HepG2 (cell line): ENCODE measurements around the gene PPP1R13L. TPM values are rescaled to one million over a fixed set of nuclear protein-coding genes. Genes with fewer than 3 reads are reported as not detected.
A peak's percentile ranks its signal among the peaks of the same experiment; 100 is the strongest.

Source experiments
- ADNP ChIP-seq: sonication (generic); formaldehyde crosslinking; IDR thresholded peaks from 2 replicates; pipeline ENCODE4 v1.4.0; 2020; ENCODE audit warnings: missing genetic modification reagents
- AKAP8 ChIP-seq: sonication (generic); formaldehyde crosslinking; IDR thresholded peaks from 2 replicates; pipeline ENCODE4 v1.5.1; 2020; ENCODE audit warnings: mild to moderate bottlenecking, missing genetic modification reagents
- BRF2 ChIP-seq: sonication (generic); formaldehyde crosslinking; IDR thresholded peaks from 2 replicates; pipeline ENCODE4 v1.8.1; 2022; ENCODE audit warnings: mild to moderate bottlenecking, missing genetic modification reagents
- HMGXB4 ChIP-seq, 2 experiments: sonication (generic) in 1 of 2; formaldehyde crosslinking in 1 of 2; IDR thresholded peaks; 2 replicates each; pipeline versions ENCODE4 v1.4.0 to v1.6.1; 2018 to 2020; ENCODE audit warnings: missing genetic modification reagents in 2 of 2, borderline replicate concordance in 1 of 2, low read depth in 1 of 2, mild to moderate bottlenecking in 1 of 2, missing biosample characterization in 1 of 2
- IKZF5 ChIP-seq: IDR thresholded peaks from 2 replicates; pipeline ENCODE4 v1.6.1; 2018; ENCODE audit warnings: missing genetic modification reagents, mild to moderate bottlenecking, missing compliant biosample characterization
- KAT7 ChIP-seq: IDR thresholded peaks from 2 replicates; pipeline ENCODE4 v1.6.1; 2018; ENCODE audit warnings: borderline replicate concordance, missing compliant biosample characterization
- MXI1 ChIP-seq: IDR thresholded peaks from 3 replicates; pipeline ENCODE4 v1.6.1; 2012; ENCODE audit warnings: low read depth, low read length, inconsistent platforms, borderline replicate concordance
- SIN3A ChIP-seq: IDR thresholded peaks from 2 replicates; pipeline ENCODE4 v1.6.1; 2011; ENCODE audit warnings: low read depth, mild to moderate bottlenecking, control low read depth, low read length, borderline replicate concordance
- SNAPC4 ChIP-seq: sonication (generic); formaldehyde crosslinking; IDR thresholded peaks from 2 replicates; pipeline ENCODE4 v1.4.0; 2020; ENCODE audit warnings: mild to moderate bottlenecking, missing genetic modification reagents
- STAT5B ChIP-seq: sonication (generic); formaldehyde crosslinking; IDR thresholded peaks from 2 replicates; pipeline ENCODE4 v1.4.0; 2020; ENCODE audit warnings: missing genetic modification reagents
- ZNF335 ChIP-seq: sonication (generic); formaldehyde crosslinking; IDR thresholded peaks from 2 replicates; pipeline ENCODE4 v1.4.0; 2020; ENCODE audit warnings: missing genetic modification reagents
- ZNF646 ChIP-seq: sonication (generic); formaldehyde crosslinking; IDR thresholded peaks from 2 replicates; pipeline ENCODE4 v1.9.0; 2021; ENCODE audit warnings: mild to moderate bottlenecking, missing genetic modification reagents
- ZNF776 ChIP-seq: sonication (generic); formaldehyde crosslinking; IDR thresholded peaks from 2 replicates; pipeline ENCODE4 v1.4.0; 2020; ENCODE audit warnings: mild to moderate bottlenecking, missing genetic modification reagents
- ZNF792 ChIP-seq: IDR thresholded peaks from 2 replicates; pipeline ENCODE4 v1.6.1; 2016
- polyA plus RNA-seq, 8 experiments: library from polyadenylated mRNA; depleted of rRNA in 3 of 8; stranded (reverse) in 7 of 8; unstranded in 1 of 8; fragments of >200 nt; fragmentation: Illumina TruSeq in 4 of 8; extraction: Trizol in 4 of 8; gene quantifications; 2 replicates each; pipeline versions ENCODE4 v1.2.1 to v1.2.3, GENCODE V29; 2011 to 2016; ENCODE audit warnings: low read depth in 4 of 8, missing spikeins in 1 of 8, mixed read lengths in 1 of 8; ENCODE audit not compliant: insufficient read depth in 1 of 8
- total RNA-seq, 5 experiments: library from RNA; depleted of rRNA; stranded (reverse); fragments of >200 nt; fragmentation: Illumina TruSeq; extraction: Trizol; gene quantifications; 2 replicates each; pipeline ENCODE4 v1.2.3, GENCODE V29; 2016; ENCODE audit warnings: low read depth in 1 of 5

Gene PPP1R13L
- total and polyA plus RNA-seq, 2 of the 13 experiments (the other 11 are each of a cell fraction or from before 2014, with no cell fraction given): 1.3 to 6.6 TPM

- no peak for TF ChIP-seq SNAPC4 (CRISPR knock-in tag)
- TF ChIP-seq ZNF792: 0 out of 2 replicates have a peak, but pooled peaks have one; percentile 5
- no peak for TF ChIP-seq BRF2 (CRISPR knock-in tag)
- no peak for TF ChIP-seq IKZF5
- TF ChIP-seq MXI1: no peak
- no peak for TF ChIP-seq AKAP8
- no peak for TF ChIP-seq SIN3A
- TF ChIP-seq ADNP (CRISPR knock-in tag): no peak
- 0 out of 2 replicates have a peak, but pooled peaks have one; percentile 24 for TF ChIP-seq STAT5B (CRISPR knock-in tag)
- no peak for TF ChIP-seq ZNF646
- TF ChIP-seq HMGXB4 (CRISPR knock-in tag; IDR thresholded peaks at IDR 0.05; ENCODE audit: borderline replicate concordance in 1 of 2, low read depth in 1 of 2): no peak
- TF ChIP-seq ZNF776: peak; percentile 78; the same call in 1 of the 2 replicates
- no peak for TF ChIP-seq KAT7 (CRISPR knock-in tag)
- TF ChIP-seq ZNF335 (CRISPR knock-in tag): no peak
Measured at GRCh38 chr19:45423033-45423588, 18.2 kb upstream of the PPP1R13L start (continued).
